Stimulated activated CD8-positive, alpha-beta memory T cell treated with anti-CD3 and anti-CD28 coated beads, Interleukin-15, amount 100 ng/mL, for 1 hour (primary cell): Measurements from ENCODE around the gene CSF3.

Source experiments
- DNase-seq: peaks from one replicate; pipeline ENCODE4 v3.0.0-alpha.2; 2020; ENCODE audit warnings: low read depth

Gene CSF3

GRCh38 chr17:40024901-40025300, 9.7 kb downstream of the CSF3 start:
- DNase-seq, result no peak

DNA sequence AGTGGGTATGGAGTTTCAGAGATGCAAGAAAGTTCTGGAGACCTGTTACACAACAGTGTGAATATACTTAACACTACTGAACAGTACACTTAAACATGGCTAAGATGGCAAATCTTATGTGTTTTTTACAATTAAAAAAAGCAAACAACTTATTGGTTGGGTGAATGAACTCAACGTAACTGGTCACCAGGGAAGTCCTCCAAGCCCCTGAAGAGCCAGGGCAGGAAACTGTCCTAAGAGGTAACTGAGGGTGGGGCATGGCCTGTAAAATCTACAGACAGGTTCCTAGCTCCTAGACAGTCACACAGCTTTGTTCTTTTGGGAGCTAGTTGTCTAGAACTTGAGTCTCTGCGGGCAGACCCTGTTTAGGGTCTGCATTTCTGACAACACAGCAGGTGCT, 10.3 kb downstream of the CSF3 start:
- no peak for DNase-seq

- no peak for DNase-seq
Observed at GRCh38 chr17:40025991-40026815, 11.0 kb downstream of the CSF3 start.

DNA sequence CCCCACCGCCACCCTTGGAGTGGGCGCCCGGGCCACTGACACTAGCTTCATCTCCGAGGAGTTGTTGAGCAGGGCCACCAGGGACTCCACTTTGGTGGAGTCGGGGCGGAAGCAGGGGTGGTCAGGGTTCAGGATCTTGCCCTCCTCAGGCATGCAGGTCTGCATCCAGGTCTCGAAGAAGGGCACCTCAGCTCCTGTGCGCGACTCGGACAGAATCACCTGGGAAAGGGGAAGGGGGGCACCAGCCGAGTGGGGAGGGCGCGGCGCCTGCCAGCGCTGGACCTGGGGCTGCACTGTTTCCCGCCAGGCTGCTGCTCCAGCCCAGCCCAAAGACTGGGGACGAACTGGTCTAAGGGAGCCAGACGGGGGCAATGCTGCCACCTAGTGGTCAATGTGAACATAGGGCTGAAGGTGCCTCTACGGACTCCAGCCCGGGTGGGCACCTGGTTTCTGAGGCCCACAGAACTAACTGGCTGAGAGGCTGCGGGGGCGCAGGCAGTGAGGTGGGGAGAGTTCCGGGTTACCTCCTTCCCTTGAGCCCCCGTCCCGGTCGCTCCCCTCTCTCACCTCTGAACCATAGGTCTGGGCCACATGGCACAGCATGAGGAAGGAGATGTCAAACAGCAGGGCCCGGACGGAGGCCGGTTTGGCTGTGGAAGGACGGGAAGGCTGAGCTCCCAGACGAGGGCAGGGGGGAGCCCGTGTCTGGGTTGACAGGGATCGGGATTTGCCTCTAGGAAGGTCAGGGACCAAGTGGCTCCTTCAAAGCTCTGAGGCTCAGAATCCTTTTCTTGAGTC, 11.8 kb downstream of the CSF3 start:
- peak; percentile 59 for DNase-seq

GRCh38 chr17:40027614-40028012, 12.4 kb downstream of the CSF3 start:
- DNase-seq, result no peak

- DNase-seq, result no peak
Observed at GRCh38 chr17:40028595-40028994, 13.4 kb downstream of the CSF3 start.

- DNase-seq, result no peak
Observed at GRCh38 chr17:40031706-40032105, 16.5 kb downstream of the CSF3 start.

DNA sequence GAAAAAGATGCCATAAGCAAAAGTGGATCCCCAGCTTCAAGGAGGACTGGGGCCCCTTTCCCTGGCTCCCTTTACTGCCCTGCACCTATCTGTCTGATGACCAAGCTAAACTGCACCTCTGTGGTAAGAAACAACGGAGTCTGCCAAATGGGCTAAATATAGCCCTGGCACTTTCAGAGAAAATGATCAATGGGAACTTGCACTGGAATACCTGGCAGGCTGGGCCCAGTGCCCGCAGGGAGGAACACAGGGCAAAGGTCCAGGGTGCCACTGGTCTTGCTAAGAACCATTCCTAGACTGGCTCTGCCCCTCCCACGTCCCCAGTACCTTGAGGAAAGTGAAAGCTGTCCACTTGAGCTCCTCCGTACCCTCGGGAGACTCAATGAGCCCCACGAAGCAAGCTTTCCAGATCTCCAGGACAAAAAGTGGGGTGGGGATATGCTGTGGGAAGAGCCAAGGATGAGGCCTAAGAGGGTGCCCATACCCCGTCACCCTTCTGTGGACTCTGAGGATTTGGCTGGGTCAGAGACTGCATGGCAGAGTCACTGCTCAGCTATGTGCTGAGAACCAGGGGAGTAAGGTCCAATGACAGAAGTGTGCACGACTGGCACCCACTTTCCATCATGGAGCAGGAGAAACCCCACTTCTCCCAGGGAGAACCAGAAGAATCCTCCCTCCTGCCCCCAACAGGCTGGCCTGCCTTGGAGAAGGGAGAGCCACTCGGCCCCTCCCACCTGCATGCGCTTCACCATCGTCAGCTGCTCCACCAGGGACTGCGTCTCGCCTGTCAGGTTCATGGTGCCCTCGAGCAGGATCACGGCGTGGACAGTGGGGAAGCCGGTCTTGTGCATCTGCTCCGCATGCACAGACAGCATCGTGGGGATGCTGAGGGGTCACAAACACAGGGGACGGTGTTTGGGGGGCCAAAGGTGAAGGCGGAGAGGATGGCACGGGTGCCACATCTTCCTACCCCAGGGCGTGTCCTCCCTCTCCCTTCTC, 17.4 kb downstream of the CSF3 start:
- no peak for DNase-seq

GRCh38 chr17:40033339-40033738, 18.1 kb downstream of the CSF3 start:
- DNase-seq, result no peak

GRCh38 chr17:40034426-40035161, 19.4 kb downstream of the CSF3 start:
- no peak for DNase-seq

- no peak for DNase-seq
Observed at GRCh38 chr17:40035162-40035559, 19.9 kb downstream of the CSF3 start.

GRCh38 chr17:40038882-40039513, 23.8 kb downstream of the CSF3 start:
- no peak for DNase-seq

DNA sequence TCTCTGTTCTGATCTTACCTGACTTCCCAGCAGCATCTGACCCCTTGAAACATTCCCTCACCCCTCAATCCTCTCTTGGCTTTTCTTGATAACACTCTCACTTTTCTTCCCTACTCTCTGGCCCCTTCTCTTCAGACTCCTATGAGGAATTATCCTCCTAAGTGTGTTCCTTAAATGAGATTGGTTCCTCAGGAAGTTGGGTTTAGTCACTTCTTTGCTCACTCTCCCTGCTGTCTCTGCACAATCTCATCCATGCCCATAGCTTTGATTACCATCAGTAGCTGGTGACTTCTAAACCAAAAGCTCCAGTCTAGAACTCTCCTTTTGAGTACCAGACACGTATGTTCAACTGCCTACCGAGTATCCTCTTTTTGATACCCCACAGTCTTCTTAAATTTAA, 26.0 kb downstream of the CSF3 start:
- DNase-seq, result no peak

- DNase-seq, result no peak
Observed at GRCh38 chr17:40056379-40057015, 41.3 kb downstream of the CSF3 start.

GRCh38 chr17:40058186-40058784, 43.0 kb downstream of the CSF3 start:
- no peak for DNase-seq

- DNase-seq, result no peak
Observed at GRCh38 chr17:40058865-40059264, 43.6 kb downstream of the CSF3 start.

GRCh38 chr17:40059729-40060475, 44.7 kb downstream of the CSF3 start:
- DNase-seq, result no peak

DNA sequence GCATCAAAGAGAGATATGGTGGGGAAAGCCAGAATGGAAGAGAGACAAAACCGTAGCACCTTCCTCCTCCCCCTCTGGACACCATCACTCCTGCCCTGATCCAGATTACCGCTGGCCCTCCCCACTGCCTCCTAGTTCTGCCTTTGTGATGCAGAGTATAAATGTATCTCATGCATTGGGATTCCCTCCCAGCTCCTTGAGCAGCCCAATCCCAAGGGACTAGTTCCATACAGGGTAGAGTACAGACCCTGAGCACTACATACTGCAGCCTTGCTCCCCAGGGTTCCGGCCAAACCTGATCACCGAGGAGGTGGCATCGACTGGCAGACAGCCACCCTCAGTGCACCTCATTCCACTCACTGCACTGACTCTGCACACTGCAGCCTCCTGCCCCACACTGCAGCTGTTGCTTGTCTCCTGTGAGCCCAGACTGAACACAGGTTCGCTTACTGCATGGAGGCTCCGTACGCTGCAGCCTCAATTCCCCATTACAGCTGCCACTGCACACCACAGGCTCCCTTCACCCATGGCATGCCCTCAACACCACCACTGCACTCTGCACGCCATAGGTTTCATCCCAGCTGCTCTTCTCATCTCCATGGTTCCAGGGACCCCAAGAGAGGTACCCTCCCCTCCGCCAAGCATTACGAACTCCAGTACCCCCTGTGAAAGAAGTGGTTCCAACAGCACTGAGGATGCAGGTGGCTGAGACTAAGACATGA, 45.8 kb downstream of the CSF3 start:
- DNase-seq, result no peak

DNA sequence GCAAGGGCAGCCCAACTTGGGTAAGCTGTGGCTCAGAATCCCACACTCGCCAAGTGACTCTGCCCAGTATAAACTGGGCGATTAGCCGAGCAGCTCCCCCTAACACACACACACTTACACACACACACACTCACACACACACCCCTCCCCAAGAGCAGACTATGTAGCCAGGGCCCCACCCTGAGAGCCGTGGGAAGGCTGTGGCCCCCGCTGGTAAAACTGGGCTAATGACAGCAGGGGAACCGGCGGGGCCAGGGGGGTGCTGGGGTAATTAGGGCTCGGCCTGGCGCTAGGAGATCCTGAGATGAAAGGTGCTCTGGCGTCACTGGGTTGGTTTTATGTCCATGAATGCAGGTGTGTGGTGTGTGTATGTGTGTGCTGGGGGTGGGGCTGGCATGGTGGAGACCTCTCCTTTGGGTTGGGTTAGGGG, 46.4 kb downstream of the CSF3 start:
- DNase-seq, result no peak
